ENCODE measurements around the gene LRRC4C.

LRRC4C gene

GRCh38 chr11:40425168-40425567 lies 1034.3 kb downstream of the LRRC4C start:
- peak in 1 of 2 experiments; percentile 1 for DNase-seq

- no peak for DNase-seq
Measured at GRCh38 chr11:40421208-40421981, 1038.1 kb downstream of the LRRC4C start.

- DNase-seq = no peak
Measured at GRCh38 chr11:40417627-40418026, 1041.8 kb downstream of the LRRC4C start.

GRCh38 chr11:40407355-40407754 lies 1052.1 kb downstream of the LRRC4C start:
- no peak for DNase-seq

- no peak for DNase-seq
Measured at GRCh38 chr11:40405614-40406013, 1053.8 kb downstream of the LRRC4C start.

- no peak for DNase-seq
Measured at GRCh38 chr11:40403321-40403720, 1056.1 kb downstream of the LRRC4C start.

- DNase-seq = no peak
Measured at GRCh38 chr11:40401132-40401853, 1058.2 kb downstream of the LRRC4C start.

GRCh38 chr11:40397141-40397540 lies 1062.3 kb downstream of the LRRC4C start:
- DNase-seq = no peak

- no peak for DNase-seq
Measured at GRCh38 chr11:40393511-40393910, 1065.9 kb downstream of the LRRC4C start.

GRCh38 chr11:40391679-40392078 lies 1067.8 kb downstream of the LRRC4C start:
- DNase-seq = no peak

GRCh38 chr11:40388097-40388818 lies 1071.2 kb downstream of the LRRC4C start:
- DNase-seq = peak in 1 of 2 experiments; percentile 3

GRCh38 chr11:40387240-40387980 lies 1072.0 kb downstream of the LRRC4C start:
- DNase-seq = no peak

GRCh38 chr11:40384991-40385390 lies 1074.5 kb downstream of the LRRC4C start:
- no peak for DNase-seq

- no peak for DNase-seq
Measured at GRCh38 chr11:40381481-40381880, 1078.0 kb downstream of the LRRC4C start.

GRCh38 chr11:40380835-40381234 lies 1078.6 kb downstream of the LRRC4C start:
- DNase-seq = no peak

GRCh38 chr11:40376331-40376730 lies 1083.1 kb downstream of the LRRC4C start:
- DNase-seq = no peak

- no peak for DNase-seq
Measured at GRCh38 chr11:40370821-40371616, 1088.4 kb downstream of the LRRC4C start.

GRCh38 chr11:40360206-40360798 lies 1099.2 kb downstream of the LRRC4C start:
- no peak for DNase-seq

GRCh38 chr11:40354121-40354520 lies 1105.3 kb downstream of the LRRC4C start:
- no peak for DNase-seq

- no peak for DNase-seq
Measured at GRCh38 chr11:40340911-40341310, 1118.5 kb downstream of the LRRC4C start.

GRCh38 chr11:40338739-40339138 lies 1120.7 kb downstream of the LRRC4C start:
- DNase-seq = peak in 1 of 2 experiments; percentile 48

GRCh38 chr11:40338062-40338461 lies 1121.4 kb downstream of the LRRC4C start:
- DNase-seq = no peak
